Gastroesophageal sphincter (tissue), 3 donors: ENCODE results near the gene TBC1D26.
A peak's percentile ranks its signal among the peaks of the same experiment; 100 is the strongest.
"Not testable (repeated sequence)": the region's sequence is repeated elsewhere in the genome, so short reads cannot be mapped to it uniquely, and the experiment has no call there.

Experiments
- CTCF ChIP-seq, 4 experiments: fragments of 200-600 bp in 2 of 4; fragments of 450-650 bp in 2 of 4; sonication (generic) in 1 of 4; IDR thresholded peaks; one replicate each; pipeline ENCODE4 v1.5.1; 2017 to 2019; ENCODE audit warnings: antibody characterized with exemption in 4 of 4, mild to moderate bottlenecking in 2 of 4, moderate library complexity in 2 of 4
- EP300 ChIP-seq: sonication (generic); formaldehyde crosslinking; IDR thresholded peaks from one replicate; pipeline ENCODE4 v1.6.1; 2017; ENCODE audit warnings: antibody characterized with exemption, mild to moderate bottlenecking
- POLR2AphosphoS5 ChIP-seq: sonication (generic); formaldehyde crosslinking; IDR thresholded peaks from one replicate; pipeline ENCODE4 v1.6.1; 2017; ENCODE audit warnings: antibody characterized with exemption

- peak; percentile 42 for TF ChIP-seq POLR2AphosphoS5
- TF ChIP-seq EP300; CTCF (IDR thresholded peaks at IDR 0.05): not testable (repeated sequence)
Observed at GRCh38 chr17:15784351-15784750, 52.3 kb downstream of the TBC1D26 start.
